ENCODE data around the gene ZNF469.

DNA sequence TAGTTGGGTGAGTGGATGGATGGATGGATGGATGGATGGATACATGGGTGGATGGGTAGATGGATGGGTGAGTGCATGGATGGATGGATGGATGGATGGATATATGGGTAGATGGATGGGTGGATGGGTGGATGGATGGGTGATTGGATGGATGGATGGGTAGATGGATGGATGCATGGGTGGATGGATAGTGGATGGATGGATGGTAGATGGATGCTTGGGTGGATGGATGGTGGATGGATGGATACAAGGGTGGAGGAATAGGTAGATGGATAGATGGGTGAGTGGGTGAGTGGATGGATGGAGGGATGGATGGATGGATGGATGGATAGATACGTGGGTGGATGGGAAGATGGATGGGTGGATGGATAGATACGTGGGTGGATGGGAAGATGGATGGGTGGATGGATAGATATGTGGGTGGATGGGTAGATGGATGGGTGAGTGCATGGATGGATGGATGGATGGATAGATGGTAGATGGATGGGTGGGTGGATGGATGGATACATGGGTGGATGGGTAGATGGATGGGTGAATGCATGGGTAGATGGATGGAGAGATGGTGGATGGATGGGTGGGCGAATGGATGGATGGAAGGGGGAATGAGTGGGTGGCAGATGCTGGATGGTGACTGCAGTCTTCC lies 19.0 kb downstream of the ZNF469 start:
- TF ChIP-seq, protein P1, sequence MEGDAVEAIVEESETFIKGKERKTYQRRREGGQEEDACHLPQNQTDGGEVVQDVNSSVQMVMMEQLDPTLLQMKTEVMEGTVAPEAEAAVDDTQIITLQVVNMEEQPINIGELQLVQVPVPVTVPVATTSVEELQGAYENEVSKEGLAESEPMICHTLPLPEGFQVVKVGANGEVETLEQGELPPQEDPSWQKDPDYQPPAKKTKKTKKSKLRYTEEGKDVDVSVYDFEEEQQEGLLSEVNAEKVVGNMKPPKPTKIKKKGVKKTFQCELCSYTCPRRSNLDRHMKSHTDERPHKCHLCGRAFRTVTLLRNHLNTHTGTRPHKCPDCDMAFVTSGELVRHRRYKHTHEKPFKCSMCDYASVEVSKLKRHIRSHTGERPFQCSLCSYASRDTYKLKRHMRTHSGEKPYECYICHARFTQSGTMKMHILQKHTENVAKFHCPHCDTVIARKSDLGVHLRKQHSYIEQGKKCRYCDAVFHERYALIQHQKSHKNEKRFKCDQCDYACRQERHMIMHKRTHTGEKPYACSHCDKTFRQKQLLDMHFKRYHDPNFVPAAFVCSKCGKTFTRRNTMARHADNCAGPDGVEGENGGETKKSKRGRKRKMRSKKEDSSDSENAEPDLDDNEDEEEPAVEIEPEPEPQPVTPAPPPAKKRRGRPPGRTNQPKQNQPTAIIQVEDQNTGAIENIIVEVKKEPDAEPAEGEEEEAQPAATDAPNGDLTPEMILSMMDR (IDR thresholded peaks at IDR 0.05), result no peak
- TF ChIP-seq POLR2A (IDR thresholded peaks at IDR 0.05), result no peak

All from heart left ventricle (tissue), 13 donors.